ENCODE measurements around the gene CACNB3.

DNA sequence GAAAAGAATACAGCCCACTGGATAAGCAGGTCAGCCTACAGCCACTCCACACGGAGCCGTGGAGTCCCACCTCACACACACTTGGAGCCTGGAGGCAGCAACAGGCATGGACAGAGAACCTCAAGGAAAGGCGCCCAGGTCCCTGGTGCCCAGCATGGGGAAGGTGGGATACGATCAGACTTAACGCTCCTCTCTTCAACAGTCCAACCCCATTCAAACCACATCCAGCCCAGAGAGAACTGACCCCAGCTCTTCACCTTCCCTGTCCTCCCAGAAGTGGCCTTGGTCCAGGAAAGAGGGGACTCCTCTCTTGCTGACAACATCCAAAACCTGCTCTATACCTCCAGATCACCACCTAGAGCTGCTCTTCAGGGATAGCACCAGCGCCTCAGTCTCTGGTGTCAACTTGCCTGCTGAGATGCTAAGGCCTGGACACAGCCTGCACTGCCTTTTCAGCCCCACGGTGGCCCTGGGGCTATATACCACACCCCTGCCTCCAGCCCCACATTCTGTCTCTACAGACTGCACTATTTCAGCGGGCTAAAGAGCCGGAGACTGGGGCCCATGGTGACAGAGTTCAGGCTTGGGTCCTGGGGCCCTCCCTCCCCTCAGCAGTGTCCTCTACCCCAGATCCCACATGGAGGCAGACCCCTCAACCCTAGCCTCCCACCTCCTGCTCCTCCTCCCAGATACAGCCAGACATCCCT is 36.4 kb upstream of the CACNB3 start:
- TF ChIP-seq CTCF (IDR thresholded peaks at IDR 0.05) = no peak
- no peak for TF ChIP-seq EZH2 (IDR thresholded peaks at IDR 0.05; ENCODE audit: borderline replicate concordance, insufficient read depth, low read depth, low read length, poor library complexity, severe bottlenecking)
